GM12875 (cell line): ENCODE data around the gene ADAMTS18.

Experiments
- H3K4me3 ChIP-seq: one replicate; pipeline ENCODE4 v1.5.1; 2011; ENCODE audit warnings: low read depth, low read length, control low read depth
- TF ChIP-seq, protein P1 (sequence below): IDR thresholded peaks from 2 replicates; pipeline ENCODE4 v1.5.1; 2011; ENCODE audit warnings: low read depth, mild to moderate bottlenecking, control low read depth, inconsistent platforms, low read length, moderate library complexity, borderline replicate concordance; ENCODE audit not compliant: insufficient read depth

Gene ADAMTS18

DNA sequence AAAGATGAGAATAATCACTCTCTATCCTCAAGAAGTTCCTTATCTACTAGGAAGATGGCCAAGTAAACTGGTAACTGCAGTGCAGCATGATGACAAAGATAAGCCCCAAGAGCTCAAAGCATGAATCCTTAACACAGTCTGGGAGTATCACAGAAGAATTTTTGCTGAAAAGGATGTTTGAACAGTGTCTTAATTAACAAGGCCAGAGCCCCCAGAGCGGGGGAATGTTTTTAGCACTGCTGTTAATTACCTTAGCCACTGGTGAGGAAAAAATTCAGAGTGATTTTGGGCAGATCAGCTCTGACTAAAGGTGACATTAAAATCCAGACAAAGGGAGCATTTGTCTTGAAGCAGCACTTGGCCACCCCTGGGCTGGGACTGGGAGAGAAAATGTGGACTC is 30.1 kb downstream of the ADAMTS18 start:
- no peak overlapping the region for H3K4me3 ChIP-seq
- TF ChIP-seq, protein P1, sequence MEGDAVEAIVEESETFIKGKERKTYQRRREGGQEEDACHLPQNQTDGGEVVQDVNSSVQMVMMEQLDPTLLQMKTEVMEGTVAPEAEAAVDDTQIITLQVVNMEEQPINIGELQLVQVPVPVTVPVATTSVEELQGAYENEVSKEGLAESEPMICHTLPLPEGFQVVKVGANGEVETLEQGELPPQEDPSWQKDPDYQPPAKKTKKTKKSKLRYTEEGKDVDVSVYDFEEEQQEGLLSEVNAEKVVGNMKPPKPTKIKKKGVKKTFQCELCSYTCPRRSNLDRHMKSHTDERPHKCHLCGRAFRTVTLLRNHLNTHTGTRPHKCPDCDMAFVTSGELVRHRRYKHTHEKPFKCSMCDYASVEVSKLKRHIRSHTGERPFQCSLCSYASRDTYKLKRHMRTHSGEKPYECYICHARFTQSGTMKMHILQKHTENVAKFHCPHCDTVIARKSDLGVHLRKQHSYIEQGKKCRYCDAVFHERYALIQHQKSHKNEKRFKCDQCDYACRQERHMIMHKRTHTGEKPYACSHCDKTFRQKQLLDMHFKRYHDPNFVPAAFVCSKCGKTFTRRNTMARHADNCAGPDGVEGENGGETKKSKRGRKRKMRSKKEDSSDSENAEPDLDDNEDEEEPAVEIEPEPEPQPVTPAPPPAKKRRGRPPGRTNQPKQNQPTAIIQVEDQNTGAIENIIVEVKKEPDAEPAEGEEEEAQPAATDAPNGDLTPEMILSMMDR = no peak

DNA sequence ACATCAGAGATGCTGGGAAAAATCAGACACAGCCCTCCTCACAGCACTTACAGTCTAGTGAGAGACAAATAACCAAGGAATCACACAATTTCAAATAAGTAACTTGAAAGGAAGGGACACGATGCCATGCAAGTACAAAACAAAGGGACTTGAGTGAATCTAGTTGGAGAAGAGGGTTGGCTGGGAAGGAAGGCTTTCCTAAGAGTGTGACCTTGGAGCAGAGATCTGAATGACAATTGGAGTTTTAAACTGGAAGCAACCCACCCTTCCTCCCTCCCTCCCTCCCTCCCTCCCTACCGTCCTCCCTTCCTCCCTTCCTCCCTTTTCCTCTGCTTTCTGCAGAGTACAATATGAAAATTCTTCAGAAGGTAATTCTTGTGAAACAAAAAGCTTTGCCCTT is 31.1 kb downstream of the ADAMTS18 start:
- TF ChIP-seq, protein P1 = no peak
- no peak overlapping the region for H3K4me3 ChIP-seq

DNA sequence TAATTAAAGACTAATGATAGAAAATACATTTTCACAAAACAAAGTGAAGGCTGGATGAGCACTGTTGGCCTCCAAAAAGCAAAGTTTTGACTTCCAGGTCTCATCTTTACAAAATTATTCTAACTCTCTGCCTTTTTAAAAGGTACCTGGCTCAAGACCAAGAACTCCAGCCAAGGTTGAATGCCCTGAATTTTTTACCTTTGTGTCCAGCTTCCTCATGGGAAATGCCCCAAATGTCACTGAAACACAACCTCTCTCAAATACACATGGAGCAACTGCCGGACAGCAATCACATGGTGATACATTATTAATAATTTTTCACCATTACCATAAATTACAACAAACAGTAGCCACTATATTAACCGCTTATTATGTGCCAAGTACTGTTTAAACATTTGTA is 32.2 kb downstream of the ADAMTS18 start:
- H3K4me3 ChIP-seq = no peak overlapping the region
- TF ChIP-seq, protein P1 = no peak

DNA sequence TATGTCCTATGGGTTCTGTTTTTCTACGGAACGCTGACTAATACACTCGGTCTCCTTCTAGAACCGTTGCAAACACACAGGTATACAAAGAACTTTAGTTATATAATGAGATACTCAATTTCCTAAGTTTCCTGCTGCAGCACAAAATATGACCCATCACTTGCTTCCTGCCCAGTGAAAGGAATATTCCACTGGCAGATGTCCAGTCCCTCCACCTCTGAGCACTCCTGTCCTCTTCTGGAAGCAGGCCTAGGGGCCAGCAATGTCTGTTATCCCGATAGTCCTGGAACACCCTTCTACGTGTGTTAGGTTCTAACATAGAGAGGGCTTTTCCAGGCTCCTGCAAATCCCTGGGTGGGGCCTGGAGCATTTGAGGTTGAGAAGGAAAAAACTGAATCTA is 32.7 kb downstream of the ADAMTS18 start:
- H3K4me3 ChIP-seq = no peak overlapping the region
- TF ChIP-seq, protein P1 = no peak

DNA sequence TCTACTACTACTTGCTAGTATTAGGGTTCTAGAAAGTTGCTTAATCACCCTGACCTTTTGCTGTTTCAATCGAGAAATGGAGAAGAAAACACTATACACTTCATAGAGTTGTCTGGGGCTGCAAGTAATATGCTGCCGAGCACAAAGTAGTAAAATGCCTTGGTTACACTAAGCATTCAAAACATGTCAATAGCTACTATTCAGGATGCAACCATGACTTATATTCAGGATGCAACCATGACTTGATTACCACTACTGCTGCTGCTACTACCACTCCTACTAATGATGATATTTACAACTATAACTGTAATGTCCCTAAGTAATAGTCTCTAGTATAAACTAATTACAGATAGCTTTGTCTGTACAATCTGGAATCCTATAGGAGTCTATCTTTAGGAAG is 35.3 kb downstream of the ADAMTS18 start:
- TF ChIP-seq, protein P1 = no peak
- H3K4me3 ChIP-seq = no peak overlapping the region

DNA sequence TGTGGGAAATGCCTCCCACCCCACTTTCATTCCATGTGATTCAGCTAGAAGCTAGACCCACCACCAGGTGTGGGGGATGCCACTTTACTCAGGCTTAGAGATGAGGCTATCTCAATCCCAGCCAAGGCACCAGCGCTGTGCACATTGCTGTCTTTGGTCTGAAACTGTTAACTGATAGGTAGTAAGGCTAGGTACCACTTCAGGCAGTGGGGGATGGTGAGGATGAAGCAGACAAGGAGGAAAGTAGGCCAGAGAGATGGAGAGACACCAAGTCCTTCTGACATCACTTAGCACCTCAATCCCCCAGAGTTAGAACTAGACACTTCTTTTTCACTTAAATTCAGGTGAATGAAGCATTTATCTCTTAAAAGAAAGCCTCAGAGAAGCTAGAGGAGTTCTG is 35.8 kb downstream of the ADAMTS18 start:
- TF ChIP-seq, protein P1 = no peak
- H3K4me3 ChIP-seq = no peak overlapping the region

DNA sequence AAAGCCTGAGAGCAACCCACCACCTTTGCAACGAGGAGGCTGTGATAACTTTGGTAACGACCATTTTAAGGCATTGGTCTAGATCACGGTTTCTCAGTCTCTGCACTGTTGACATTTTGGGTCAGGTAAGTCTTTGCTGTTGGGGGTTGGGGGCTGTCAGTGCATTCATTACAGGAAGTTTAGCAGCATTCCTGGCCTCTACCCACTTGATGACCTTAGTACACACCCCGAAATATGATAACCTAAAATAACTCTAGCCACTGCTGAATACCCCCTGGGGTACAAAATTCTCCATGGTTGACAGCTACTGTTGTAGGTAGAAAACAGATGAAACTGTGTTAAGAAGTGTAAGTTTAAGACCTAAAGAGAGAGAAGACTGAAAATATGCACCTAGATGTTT is 36.3 kb downstream of the ADAMTS18 start:
- no peak overlapping the region for H3K4me3 ChIP-seq
- TF ChIP-seq, protein P1 = no peak
